HG03045 (cell line): Measurements from ENCODE around the gene PAEP.

ENCODE experiments used
- ATAC-seq: cut with Tn5 transposase; IDR thresholded peaks from one replicate; pipeline ENCODE4 v1.9.1; 2021; ENCODE audit warnings: mild to moderate bottlenecking, moderate library complexity; ENCODE audit not compliant: unreplicated experiment

PAEP gene

DNA sequence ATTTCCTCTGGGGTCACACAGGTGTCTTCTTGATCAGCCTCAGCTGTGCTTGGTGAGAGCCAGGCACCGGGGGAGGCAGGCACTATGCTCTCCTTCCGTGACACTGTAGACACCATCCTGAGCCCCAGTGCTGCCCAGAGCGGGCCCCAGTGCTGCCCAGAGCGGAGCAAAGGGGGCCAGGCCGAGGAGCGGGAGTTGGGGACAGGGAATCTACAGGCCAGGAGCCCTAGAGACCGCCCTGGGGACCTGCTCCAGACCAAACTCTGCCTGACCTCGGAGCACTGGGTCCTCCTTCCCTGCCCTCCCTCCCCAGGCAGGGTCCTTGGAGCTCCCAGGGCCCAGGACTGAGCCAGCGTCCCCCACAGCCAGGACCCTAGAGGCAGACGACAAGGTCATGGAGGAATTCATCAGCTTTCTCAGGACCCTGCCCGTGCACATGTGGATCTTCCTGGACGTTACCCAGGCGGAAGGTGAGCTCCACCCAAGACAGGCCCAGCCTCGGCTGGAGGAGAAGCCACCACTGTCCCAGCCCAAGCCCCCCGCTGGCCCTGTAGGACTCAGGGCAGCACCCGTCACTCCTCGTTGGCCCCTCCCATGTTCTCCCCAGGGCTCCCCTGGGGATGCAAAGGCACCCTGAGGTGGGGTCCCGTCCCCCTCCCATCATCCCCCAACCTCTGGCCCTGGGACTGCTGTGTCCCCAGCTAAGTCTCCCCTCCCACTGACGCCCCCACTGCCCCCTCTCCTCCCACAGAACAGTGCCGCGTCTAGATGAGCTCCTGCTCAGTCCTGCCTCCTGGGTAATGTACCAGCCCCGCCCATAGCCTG lies 30.2 kb downstream of the PAEP start:
- ATAC-seq, result no peak

- ATAC-seq, result no peak
Measured at GRCh38 chr9:135592331-135592590, 30.7 kb downstream of the PAEP start.

DNA sequence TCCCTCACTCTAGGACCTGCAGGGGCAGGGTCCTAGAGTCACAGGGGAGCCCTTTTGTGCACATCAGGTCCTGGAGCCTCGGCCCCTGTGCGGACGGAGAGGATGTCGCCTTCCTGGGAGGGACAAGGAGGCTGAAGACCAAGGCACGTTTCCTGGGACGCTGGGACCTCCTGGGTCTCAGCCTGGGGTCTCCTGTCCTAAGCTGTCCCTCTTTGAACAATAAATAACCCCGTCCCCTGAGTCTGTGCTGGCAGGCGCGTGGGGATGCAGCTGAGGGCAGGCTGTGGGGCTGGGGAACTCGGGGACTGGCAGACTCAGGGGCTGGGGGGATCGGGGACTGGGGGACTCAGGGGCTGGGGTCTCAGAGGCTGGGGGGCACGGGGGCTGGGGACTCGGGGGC lies 31.1 kb downstream of the PAEP start:
- ATAC-seq, result no peak

- no peak for ATAC-seq
Measured at GRCh38 chr9:135596211-135596610, 34.7 kb downstream of the PAEP start.

DNA sequence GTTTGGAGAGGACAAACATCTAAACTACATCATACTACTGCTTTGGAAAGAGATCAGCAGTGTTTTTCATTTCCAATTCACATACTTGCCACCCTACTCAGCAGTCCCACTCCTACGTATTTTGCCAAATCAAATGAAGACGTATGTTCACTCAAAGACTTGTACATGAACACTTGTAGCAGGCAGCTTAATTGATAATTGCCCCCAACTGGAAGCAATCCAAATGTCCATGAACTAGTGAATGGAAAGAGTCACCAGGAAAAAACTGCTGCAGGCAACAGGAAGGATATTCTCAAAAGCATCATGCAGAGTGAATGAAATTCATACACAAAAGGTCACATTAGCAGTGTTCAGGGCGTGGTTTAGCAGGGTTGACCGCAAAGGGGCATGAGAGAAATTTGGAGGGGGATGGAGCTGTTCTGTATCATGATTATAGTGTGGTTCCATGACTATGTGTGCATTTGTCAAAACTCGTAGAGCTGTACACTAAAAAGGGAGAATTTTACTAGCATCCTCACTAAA lies 38.8 kb downstream of the PAEP start:
- ATAC-seq, result no peak

GRCh38 chr9:135601988-135602387 lies 40.4 kb downstream of the PAEP start:
- no peak for ATAC-seq

DNA sequence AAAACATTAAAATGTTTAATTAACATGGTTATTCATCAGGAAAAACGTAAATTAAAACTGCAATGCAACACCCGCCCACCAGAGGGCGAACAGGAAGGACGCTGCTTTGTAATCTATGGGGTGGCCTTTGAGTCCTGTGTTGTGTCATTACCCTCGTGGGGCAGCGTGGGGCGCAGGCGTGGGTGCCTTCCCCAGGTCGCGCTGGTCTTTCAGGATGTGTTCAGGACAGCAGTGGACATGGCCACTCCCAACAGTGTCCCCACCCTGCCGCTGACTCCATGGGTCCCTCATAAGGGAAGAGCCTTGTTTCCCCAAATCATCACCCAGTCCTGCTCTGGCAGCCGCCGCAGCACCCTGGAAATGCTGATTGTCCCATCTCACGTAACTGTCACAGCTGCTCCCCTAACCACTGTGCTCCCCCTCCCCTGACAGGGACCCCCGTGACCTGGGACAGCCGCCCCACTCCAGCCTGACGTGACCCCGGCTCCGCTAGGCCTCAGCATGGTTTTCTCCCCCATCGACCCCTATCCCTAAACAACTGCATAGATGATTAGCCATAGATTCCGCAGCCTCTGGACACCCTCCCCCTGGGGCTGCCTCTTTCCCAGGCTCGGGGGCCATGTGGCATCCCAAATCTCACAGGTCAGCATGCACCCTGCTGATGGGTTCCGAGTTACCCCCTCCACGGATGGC lies 41.4 kb downstream of the PAEP start:
- ATAC-seq, result no peak

- ATAC-seq, result no peak
Measured at GRCh38 chr9:135604437-135605237, 43.1 kb downstream of the PAEP start.

- no peak for ATAC-seq
Measured at GRCh38 chr9:135605238-135605781, 43.8 kb downstream of the PAEP start.

DNA sequence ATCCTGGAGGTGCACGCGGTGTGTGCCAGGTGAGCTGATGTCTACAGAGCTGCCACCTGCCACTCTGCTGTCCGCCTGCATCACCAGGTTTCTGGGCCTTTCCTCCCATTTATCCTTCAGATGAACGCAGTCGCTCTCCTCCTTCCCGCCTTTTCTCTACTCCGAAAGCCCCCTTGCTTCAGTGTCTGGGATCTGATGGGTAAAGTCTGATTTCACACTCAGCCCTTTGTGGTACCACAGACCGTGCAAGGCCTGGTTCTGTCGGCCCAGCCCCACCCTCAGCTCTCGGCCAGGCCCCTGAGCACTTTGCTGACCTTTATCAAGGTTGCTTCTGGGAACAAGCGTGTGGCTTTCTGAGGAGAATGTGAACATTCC lies 45.3 kb downstream of the PAEP start:
- no peak for ATAC-seq

DNA sequence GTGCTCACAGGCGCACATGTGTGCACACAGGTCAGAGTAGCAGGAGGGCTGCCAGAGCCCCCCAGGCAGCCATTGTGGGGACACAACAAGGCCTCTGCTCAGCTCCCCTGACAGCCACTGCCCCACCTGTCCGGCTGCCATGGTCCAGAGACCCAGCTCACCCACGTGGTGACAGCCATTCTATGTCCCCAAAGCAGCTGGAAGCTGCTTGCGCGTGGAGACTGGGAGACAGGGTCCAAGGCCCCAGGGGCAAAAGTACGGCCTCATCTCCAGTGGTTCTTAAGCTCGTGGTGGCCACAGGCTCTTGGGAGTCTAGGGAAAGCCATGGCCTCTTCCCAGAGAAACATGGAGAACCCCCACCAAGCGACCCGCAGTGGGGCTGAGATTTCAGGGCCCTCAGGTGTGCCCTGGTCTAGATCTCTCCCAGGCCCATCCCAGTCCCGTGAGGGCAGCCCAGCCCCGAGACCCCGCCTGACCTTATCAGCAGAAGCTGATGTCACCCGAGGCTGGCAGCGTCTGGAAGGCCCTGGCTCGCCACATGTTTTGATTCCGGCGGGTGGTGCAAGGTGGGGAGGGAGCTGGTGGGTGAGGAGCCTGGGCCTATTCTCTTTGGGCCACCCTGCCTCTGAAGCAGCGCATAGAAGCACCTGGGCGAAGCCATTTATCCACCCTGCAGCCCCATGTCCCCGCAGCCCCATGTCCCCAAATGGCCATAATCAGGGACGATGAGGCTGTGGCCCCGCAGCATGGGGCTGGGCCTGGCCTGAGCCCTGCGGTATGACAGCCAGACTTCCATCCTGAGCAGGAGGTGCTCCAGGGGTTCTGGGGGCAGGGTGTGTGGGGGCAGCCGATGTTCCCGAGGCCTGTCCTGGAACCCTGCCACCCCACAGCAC lies 46.1 kb downstream of the PAEP start:
- no peak for ATAC-seq

GRCh38 chr9:135608294-135608998 lies 46.9 kb downstream of the PAEP start:
- ATAC-seq, result no peak

- no peak for ATAC-seq
Measured at GRCh38 chr9:135608999-135609317, 47.4 kb downstream of the PAEP start.

DNA sequence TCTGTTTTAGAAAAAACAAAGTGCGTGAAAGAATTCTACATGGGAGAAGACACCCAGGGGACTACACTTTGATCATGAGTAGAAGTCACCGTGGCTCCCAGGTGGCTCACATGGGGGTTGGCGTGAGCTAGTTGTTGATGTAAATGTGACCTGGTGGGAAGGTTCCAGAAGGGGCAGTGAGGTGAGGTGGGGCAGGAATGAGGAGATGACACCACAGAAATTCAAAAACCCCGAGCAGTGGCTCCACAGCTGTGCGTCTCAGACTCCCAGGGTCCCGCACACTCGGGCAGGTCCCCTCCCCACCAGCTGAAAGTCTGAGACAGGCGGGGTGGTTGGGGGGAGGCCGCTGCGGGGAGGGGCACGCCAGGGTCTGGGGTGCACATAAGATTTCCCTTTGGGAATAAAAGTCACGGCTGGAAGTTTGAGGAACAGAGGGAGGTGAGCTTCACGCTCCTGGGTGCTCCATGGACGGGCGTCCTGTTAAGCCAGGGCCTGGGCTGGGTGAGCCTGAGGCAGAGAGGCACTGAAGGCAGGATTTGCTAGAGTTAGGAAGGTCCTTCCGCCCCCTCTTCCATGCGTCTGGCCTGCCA lies 47.9 kb downstream of the PAEP start:
- ATAC-seq, result no peak

DNA sequence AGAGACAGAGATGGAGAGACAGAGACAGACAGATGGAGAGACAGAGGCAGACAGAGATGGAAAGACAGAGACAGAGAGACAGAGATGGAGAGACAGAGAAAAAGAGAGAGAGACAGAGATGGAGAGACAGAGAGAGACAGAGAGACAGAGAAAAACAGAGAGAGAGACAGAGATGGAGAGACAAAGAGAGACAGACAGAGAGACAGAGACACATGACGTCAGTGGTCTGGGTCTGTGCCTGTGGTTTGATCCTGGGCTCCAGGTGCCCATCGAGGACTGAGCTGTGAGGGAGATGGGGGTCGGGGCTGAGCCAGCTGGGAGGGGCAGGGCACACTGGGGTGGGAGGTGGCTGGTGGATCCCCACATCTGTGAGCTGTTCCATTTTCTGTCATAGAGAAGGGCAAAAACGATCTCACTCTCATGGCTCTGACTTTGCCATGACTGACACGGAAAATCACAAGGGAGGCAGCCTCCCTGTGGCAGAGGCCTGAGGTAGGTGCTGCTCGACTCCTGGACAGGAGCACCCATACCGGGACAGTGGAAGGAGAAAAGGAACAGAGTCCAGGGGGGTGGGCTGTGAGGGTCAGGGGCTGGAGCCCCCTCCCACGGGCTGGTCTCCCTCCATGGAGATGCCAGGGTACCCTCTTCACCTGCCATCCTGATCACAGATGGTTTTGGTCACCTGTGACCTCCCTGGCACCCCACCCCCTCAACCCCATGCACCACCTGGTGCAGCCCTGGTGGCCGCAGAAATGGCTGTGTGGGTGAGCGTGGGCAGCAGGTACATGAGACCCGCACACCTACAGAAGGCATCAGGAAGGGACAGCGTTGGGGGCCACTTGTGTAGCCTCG lies 49.0 kb downstream of the PAEP start:
- no peak for ATAC-seq

GRCh38 chr9:135611142-135611874 lies 49.8 kb downstream of the PAEP start:
- no peak for ATAC-seq

DNA sequence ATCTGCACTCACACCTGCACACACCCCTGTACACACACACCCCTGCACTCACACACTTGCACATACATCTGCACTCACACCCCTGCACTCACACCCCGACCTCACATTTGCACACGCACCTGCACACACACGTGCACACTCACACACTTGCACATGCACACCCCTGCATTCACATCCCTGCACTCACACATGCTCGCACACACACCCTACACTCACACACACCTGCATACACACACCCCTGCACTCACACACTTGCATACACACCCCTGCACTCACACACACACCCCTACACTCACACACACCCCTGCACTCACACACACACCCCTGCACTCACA lies 50.3 kb downstream of the PAEP start:
- ATAC-seq, result no peak

GRCh38 chr9:135612437-135612836 lies 50.9 kb downstream of the PAEP start:
- no peak for ATAC-seq
